ENCODE results near the gene TGM5.
A peak's percentile ranks its signal among the peaks of the same experiment; 100 is the strongest.

Gene TGM5

DNA sequence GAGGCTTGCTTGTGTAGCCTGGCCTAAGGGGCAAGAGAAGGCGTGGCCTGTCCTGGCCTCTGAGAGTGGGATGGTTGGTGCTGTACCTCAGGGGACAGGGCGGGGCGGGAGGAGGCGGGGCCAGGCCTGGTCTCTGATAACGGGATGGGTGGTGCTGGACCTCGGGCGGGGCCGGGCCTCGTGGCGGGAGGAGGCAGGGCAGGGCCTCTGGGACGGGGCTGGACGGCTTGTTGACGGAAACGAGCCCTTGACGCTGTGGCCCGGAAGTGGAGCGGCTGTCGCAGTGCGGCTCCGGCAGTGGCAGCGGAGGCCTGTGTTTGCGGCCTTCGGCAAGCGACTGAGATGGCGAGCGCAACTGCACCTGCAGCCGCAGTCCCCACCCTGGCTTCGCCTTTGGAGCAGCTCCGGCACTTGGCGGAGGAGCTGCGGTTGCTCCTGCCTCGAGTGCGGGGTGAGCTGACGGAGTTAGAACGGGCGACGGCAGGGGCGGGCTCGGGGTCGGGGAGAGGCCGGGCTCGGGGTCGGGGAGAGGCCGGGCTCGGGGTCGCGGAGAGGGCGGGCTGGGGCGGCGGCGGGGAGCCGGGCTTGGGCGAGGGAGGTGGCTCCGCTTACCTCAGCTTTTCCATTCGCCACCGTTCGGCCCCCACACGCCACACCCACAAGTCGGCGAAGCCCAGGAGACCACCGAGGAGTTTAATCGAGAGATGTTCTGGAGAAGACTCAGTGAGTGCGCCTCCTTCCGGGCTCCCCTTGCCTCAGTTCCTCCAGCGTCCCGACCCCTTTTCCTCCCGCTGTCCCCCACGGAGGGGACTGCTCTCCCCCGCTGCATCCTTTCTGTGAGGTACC, 81.3 kb downstream of the TGM5 start, which contains the start of gene CCNDBP1:
Gene CCNDBP1 (plus strand): TSS at position 247 of the 846 bp plus-strand sequence. CDS start 96 bp downstream, at position 343.
- in situ Hi-C loops (cut with HindIII; ENCODE audit: low pct_ligation_motif_present, low pct_unique_long_range_greater_than_20kb, low sequenced_read_pairs): no loop called here
- peak; percentile 89 for DNase-seq

DNA sequence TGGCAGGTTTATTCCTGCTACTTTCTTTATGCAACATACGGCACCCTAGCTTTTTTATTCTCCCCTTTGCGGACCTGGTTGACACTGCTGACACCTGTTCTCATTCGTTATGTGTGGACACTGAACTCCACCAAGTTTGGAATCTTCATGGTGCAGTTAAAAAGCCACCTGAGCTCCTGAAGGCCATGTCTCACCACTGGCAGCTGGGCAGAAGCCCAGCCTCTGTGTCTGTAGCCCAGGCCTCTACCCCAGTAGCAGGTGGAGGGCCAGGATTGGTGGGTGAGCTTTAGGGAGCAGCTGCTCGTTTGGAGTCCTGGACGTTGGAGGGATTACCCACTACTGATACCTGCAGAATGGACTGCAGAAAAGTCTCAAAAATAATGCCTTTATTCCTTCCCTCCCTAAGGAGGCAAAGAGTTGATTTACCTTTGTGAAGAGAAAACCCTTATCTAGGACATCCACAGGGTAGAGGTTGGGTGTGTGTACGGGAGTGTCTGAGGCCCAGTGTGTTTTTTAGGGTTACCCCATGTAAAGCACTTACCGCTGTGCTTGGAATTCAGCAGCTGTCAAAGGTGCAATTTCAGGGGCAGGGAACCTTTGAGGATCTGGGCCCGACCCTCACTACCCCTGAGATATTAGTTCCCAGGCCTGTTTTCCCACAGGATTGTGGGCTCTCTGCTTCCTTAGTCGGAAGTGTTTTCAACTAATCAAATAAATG, 82.2 kb downstream of the TGM5 start:
- in situ Hi-C loops (cut with HindIII; ENCODE audit: low pct_ligation_motif_present, low pct_unique_long_range_greater_than_20kb, low sequenced_read_pairs): no loop called here

DNA sequence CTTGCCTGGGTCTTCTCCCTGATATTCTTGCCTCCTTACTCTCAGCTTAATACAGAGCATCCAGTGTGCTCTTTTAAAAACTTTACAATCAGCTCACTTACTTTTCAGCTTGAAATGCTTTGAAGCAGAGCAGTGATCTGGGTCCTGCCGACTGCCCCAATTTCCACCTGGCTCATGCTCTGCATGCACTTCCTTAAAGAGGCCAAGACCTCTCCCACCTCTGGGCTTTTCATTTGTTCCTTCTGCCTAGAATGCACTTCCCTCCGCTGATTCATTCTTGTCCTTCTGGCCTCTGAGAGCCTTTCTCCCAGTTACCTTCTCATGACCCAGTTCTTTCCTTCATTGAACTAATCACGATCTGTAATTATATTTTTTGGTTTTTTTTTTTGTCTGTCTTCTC, 83.5 kb downstream of the TGM5 start:
- DNase-seq: no peak
- in situ Hi-C loops (cut with HindIII; ENCODE audit: low pct_ligation_motif_present, low pct_unique_long_range_greater_than_20kb, low sequenced_read_pairs): no loop called here

More for the DNA sequence above, 82.2 kb downstream of the TGM5 start:
- no peak for DNase-seq
